Left renal pelvis (tissue), 4 donors: ENCODE measurements around the gene PNP. TPM values are rescaled to one million over a fixed set of nuclear protein-coding genes. Genes with fewer than 3 reads are reported as not detected.
"Not testable (repeated sequence)": the region's sequence is repeated elsewhere in the genome, so short reads cannot be mapped to it uniquely, and the experiment has no call there.

Source experiments
- DNase-seq, 4 donors: peaks; one replicate each; pipeline ENCODE4 v3.0.0-alpha.2; 2013; ENCODE audit warnings: low read depth in 4 of 4, low spot score in 3 of 4
- polyA plus RNA-seq, 4 donors: library from polyadenylated mRNA; unstranded; fragments of 120-200 nt; gene quantifications; one replicate each; pipeline ENCODE4 v1.2.1, GENCODE V29; 2013; ENCODE audit not compliant: insufficient read length in 4 of 4

Gene PNP
- polyA plus RNA-seq, 4 donors: 15.3 to 96.7 (median 57.6) TPM

- DNase-seq: no peak
Observed at GRCh38 chr14:20489093-20489994, 20.1 kb downstream of the PNP start.

GRCh38 chr14:20490563-20490962, 21.4 kb downstream of the PNP start:
- no peak for DNase-seq

GRCh38 chr14:20492486-20492885, 23.3 kb downstream of the PNP start:
- no peak for DNase-seq

GRCh38 chr14:20493634-20494033, 24.4 kb downstream of the PNP start:
- DNase-seq: no peak

- no peak for DNase-seq
Observed at GRCh38 chr14:20494935-20495766, 25.9 kb downstream of the PNP start.

GRCh38 chr14:20498622-20499021, 29.4 kb downstream of the PNP start:
- no peak for DNase-seq

GRCh38 chr14:20499108-20499507, 29.9 kb downstream of the PNP start:
- no peak for DNase-seq

GRCh38 chr14:20499881-20500280, 30.7 kb downstream of the PNP start:
- DNase-seq: no peak

GRCh38 chr14:20501346-20501745, 32.1 kb downstream of the PNP start:
- no peak for DNase-seq

GRCh38 chr14:20503898-20504297, 34.7 kb downstream of the PNP start:
- no peak for DNase-seq

GRCh38 chr14:20506276-20506675, 37.1 kb downstream of the PNP start:
- DNase-seq: not testable (repeated sequence)

- not testable (repeated sequence) for DNase-seq
Observed at GRCh38 chr14:20506752-20507151, 37.5 kb downstream of the PNP start.

GRCh38 chr14:20507537-20507936, 38.3 kb downstream of the PNP start:
- DNase-seq: not testable (repeated sequence)

- DNase-seq: no peak
Observed at GRCh38 chr14:20508367-20508766, 39.2 kb downstream of the PNP start.

- DNase-seq: no peak
Observed at GRCh38 chr14:20512177-20512905, 43.1 kb downstream of the PNP start.

GRCh38 chr14:20515846-20516245, 46.6 kb downstream of the PNP start:
- DNase-seq: no peak

- no peak for DNase-seq
Observed at GRCh38 chr14:20516921-20517320, 47.7 kb downstream of the PNP start.

GRCh38 chr14:20522332-20522731, 53.1 kb downstream of the PNP start:
- DNase-seq: no peak

- DNase-seq: no peak
Observed at GRCh38 chr14:20524027-20524426, 54.8 kb downstream of the PNP start.
